NCI-H128 (cell line): ENCODE results near the gene CIC.
A peak's percentile ranks its signal among the peaks of the same experiment; 100 is the strongest.

Experiments used
- DNase-seq: peaks from one replicate; lab custom pipeline; 2025; ENCODE audit not compliant: unreplicated experiment; lab: John Stamatoyannopoulos, UW

Gene CIC

GRCh38 chr19:42275103-42275502, 6.1 kb downstream of the CIC start:
- no peak for DNase-seq

GRCh38 chr19:42275517-42275916, 6.5 kb downstream of the CIC start:
- DNase-seq, result no peak

GRCh38 chr19:42276284-42276683, 7.2 kb downstream of the CIC start:
- DNase-seq, result no peak

DNA sequence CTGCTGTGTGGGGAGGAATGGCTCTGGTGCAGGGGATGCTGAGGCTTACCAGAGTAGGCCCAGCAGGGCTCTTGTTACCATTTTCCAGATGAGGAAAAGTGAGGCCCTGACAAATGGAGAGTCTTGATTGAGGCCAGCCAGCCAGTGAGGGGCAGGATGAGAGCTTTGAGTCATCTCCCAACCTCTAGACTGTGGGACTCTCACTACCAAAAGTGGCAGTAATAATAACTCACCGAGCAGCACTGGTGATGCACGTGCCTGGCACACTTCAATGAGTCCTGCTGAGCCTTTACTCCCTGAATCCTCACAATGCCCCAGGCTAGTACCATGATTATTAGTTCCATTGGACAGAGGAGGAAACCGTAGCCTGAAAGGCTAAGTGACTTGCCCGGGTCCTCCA, 7.8 kb downstream of the CIC start:
- DNase-seq, result no peak

DNA sequence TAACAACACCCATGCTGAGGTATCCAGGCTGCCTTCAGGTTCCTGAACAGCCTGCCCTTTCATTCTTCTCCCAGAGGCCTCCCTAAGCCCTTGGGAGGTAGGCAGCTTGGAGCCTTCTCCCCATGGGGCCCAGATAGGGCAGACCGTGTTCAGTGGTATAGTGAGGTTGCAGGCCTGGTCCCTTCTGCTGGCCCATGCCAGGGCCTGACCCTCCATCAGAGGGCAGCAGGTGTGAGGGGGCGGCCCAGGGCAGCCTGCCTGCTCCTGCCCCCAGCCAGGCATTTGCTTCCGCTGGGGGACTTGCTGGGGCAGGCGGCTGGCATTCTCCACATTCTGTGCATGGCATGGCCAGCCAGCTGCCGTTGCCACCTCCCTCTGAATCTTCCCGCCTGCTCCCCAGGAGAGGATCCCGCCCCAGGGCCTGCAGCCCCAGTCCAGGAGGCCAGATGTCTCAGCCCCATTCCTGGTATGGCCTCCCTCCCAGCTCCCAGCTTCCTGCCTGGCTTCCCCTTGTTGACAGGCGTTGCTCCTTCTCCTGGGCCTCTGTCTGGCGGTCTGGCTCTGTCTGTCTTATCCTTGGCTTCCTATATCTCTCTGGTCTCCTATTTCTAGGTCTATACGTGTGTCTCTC, 8.9 kb downstream of the CIC start:
- DNase-seq, result no peak

- no peak for DNase-seq
These were observed 9.6 kb downstream of the CIC start for GRCh38 chr19:42278452-42279154.

GRCh38 chr19:42279155-42279901, 10.3 kb downstream of the CIC start:
- DNase-seq, result no peak

- peak; percentile 85 for DNase-seq
These were observed 11.1 kb downstream of the CIC start for GRCh38 chr19:42279902-42280814.

GRCh38 chr19:42280815-42281145, 11.7 kb downstream of the CIC start:
- DNase-seq, result no peak

DNA sequence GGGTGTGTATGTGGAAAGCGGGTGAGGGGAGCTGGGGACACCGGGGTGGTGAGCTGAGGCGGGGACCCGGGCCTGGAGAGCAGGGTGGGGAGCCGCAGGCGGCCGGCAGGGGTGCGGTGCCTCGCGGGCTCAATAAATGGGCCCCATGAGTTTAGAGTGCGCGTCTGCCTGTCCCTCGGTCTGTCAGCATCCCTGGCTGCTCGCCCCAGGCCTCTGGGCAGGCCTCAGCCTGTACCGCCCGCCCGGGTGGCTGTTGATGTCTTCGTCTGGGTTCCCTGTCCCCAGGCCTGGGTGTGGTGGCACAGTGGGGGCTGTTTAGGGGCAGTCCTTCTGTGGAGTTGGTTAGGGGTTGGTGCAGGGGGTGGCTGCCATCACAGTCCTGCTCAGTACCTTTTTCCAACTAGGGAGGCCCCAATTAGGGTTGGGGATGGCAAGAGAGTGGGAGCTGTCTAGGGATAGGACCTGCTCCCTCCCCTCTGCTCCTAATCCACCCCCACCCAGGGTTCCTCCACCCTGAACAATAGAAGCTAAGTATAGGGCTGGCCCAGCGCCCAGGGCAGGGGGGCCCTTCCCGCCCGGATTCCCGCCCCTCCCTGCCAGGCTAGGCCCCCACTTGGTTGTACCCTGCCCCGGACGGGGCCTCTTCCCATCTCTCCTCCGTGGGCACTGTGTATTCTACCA, 12.2 kb downstream of the CIC start:
- DNase-seq, result peak; percentile 22

DNA sequence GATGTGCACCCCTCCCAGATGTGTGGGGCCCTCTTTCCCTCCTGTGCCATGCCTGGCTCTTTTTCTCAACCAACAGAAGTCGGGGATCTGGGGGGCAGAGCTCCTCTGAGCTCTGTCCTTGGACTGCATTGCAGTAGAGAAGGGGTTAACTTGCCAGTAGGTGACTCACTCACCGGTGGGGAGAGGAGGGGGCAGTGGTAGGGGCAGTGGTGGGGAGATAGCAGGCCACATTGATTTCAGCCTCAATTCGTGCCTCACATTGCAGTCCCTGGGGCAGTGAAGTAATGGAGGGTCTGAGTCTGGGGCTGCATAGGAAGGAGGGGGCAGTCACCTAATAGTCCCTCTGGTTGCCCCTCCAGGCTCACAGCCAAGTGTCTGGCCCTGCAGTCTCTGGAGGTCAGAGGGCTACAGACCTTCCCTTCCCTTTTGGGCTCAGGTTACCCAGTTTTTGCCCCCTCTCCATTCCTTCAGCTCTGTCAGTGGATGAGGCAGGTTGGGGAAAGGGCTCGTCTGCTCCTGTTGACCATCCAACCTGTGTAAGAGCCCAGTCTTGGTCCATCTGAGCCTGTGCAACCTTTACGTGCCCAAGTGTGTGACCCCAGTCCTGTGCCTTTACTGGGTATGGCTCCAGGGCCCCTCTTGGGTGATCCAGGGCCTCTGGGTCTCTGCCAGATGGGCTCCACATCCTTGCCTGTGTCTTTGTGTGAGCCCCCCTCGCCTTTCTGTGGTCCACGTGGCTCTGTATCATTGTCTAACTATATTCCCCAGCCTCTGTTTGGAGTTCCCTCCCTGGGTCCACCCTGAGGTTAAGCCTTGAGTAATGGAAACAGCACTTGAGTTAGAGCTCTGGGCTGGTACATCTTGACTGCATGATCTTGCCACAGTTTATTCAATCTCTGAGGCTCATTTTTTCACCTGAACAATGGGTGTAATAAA, 13.0 kb downstream of the CIC start:
- DNase-seq, result no peak

DNA sequence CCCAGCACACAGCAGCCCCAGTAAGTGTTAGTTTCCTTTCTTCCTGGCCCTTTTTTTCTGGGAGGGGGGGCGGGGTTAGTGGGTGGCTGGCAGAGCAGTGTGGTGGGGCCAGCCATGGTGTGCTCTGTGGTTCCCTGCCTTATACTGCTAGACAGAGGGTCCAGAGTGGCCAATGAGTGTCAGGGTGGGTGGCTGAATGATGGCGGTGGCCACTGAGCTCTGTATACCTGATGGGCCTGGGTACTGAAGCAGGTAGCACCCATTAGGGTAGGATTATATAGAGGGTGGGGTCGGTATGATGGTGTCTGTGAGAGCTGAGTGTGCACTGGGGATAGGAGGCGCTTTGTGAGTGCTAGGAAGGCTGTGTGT, 13.8 kb downstream of the CIC start:
- no peak for DNase-seq

DNA sequence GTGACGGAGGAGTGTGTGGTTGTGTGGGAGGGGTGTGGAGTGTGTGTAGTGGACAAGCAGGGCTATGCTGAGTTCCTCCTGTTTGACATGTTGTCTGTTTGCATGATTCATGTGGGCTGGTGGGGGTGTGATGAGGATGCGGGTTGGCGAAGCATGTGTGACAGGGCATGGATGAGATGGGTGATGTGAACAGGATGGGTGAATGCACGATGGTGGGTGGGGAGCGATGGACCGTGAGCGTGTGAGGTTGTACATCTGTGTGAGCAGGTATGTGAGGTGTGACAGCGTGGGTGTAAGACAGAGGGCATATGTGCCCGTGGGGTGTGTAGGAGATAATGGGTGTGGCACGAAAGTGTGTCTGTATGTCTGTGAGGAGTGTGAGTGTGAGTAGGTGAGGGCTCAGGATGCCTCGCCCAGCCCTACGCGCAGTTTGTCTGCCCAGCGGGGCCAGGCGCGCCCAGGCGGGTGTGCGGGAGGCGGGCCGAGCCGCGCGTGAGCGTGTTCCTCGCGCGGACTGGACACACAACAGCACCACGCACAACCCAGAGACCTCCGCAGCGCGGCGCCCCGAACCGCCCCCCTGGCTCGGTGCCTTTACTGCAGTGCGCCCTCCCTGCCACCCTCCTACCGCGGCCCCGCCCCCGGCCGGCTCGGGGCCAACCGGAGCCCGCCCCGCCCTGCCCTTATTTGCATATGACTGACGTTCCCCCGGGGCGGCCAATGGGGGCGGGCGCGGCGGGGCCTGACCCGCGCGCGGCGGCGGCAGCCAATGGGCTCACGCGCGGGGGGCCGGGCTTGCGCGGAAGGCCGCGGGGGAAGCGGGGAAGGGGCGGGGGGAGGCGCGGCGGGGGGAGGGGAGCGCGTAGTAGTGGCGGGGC, 14.4 kb downstream of the CIC start:
- peak; percentile 87 for DNase-seq

GRCh38 chr19:42284066-42284501, 15.0 kb downstream of the CIC start:
- peak; percentile 38 for DNase-seq

DNA sequence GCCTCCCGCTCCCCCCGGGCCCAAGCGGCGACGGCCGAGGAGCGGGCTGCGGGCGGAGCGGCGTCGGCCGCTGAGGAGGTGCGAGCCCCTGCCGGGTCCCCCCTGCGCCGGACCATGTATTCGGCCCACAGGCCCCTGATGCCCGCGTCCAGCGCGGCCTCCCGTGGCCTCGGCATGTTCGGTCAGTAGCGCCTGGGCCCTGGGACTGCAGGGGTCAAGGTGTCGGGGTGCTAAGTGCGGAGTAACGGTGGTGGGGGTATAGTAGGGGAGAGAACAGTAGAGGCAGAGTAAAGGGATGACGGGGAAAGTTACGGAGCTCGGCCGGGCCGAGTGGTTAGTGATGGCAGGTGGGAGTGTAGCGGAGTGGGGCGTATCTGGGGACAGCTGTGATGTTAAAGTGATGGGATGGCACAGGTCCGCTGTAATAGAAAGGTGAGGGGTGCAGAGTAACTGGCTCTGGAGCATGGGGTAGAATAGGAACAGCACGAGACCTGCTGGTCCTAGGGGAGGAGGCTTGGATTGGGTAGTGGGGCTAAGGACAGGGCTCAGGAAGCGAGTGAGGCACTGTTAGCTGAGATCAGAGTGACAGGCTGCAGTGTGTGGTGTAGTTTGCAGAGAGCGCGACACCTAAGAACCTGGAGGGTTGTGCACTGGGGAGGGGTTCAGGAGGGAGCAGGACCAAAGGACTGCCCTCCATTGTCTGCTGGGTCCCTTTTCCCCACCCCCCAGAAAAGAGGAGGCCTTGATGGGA, 15.7 kb downstream of the CIC start:
- no peak for DNase-seq

DNA sequence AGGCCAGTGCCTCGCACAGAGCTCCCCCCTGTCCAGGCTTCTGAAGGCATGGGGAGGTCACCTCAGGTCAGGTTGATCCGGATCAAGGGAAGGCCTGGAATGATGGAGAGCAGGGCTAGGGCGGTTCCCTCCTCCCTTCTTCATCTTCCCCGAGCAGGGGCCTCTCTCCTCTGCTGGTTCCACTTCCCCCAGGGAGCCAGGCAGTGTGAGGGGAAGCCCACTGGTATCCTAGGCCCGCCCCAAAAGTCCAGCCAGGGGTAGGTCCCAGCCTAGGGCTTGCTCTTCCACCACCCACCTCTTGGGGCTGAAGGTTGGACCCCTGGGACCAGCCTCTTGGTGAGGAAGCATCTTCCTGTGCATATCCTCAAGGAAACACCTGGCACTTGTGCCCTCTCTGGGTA, 16.5 kb downstream of the CIC start:
- no peak for DNase-seq

DNA sequence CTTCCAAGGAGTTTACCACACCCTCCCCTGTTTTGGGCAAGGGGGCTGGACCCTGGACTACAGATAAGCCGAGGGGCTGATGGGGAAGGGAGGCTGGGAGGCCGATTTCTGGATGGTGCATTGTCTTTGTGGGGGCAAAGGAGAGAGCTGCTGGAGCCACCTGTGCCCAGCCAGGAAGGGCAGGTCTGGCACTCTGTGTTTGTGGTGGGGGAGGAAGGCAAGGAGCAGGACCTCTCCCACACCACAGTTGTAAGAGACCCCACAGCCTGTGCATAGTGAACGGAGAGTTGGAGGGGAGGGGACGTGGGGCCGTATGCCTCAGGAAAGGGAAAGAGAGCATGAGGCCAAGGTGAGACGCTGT, 16.9 kb downstream of the CIC start:
- no peak for DNase-seq
